A549 (cell line): Measurements from ENCODE around the gene ANKRD28. TPM values are rescaled to one million over a fixed set of nuclear protein-coding genes. Genes with fewer than 3 reads are reported as not detected.

ENCODE experiments used
- ATAC-seq, 2 experiments: fragments of 200-7000 bp in 1 of 2; fragments of >200 bp in 1 of 2; cut with Nextera tagmentation in 1 of 2; cut with Tn5 transposase in 1 of 2; 3 replicates each; pipeline versions ENCODE4 v1.8.0 to v1.9.1; 2018 to 2020; ENCODE audit warnings: mild to moderate bottlenecking in 1 of 2, moderate library complexity in 1 of 2
- CTCF ChIA-PET: fragments of 300-600 bp; sonication (Branson Sonifier 250); formaldehyde crosslinking; extraction: SDS; loops from one replicate; lab custom pipeline; 2021; ENCODE audit warnings: antibody characterized with exemption, inconsistent platforms; lab: Yijun Ruan, JAX
- POLR2A ChIA-PET: fragments of 350-600 bp; formaldehyde crosslinking; extraction: SDS; loops from one replicate; lab custom pipeline; 2021; ENCODE audit warnings: antibody characterized with exemption, inconsistent platforms; lab: Yijun Ruan, JAX
- DNase-seq, 2 experiments: peaks; one replicate each; pipeline versions ENCODE4 v3.0.0 to v3.0.0-alpha.2; 2011 to 2016; ENCODE audit warnings: low read depth in 1 of 2, low spot score in 1 of 2
- FAIRE-seq: peaks from 2 replicates; lab custom pipeline; 2011; peaks lifted over from hg19 to GRCh38; lab: Jason Lieb, UNC
- H3K27ac ChIP-seq, 2 experiments: fragments of >200 bp; sonication (Bioruptor Twin); formaldehyde crosslinking; 3 replicates each; pipeline ENCODE4 v1.5.1; 2016 to 2017
- H3K4me1 ChIP-seq: fragments of >200 bp; sonication (Bioruptor Twin); formaldehyde crosslinking; 3 replicates; pipeline ENCODE4 v1.6.1; 2016
- H3K4me2 ChIP-seq: fragments of >200 bp; sonication (Bioruptor Twin); formaldehyde crosslinking; 3 replicates; pipeline ENCODE4 v1.6.1; 2016
- H3K4me3 ChIP-seq: fragments of >200 bp; sonication (Bioruptor Twin); formaldehyde crosslinking; 3 replicates; pipeline ENCODE4 v1.5.1; 2016
- H3K9me3 ChIP-seq: fragments of >200 bp; sonication (Bioruptor Twin); formaldehyde crosslinking; 3 replicates; pipeline ENCODE4 v1.6.1; 2016
- CBX8 ChIP-seq: fragments of 200-600 bp; sonication (generic); IDR thresholded peaks from 2 replicates; pipeline ENCODE4 v1.6.1; 2016
- CHD4 ChIP-seq: fragments of 200-600 bp; sonication (generic); IDR thresholded peaks from 2 replicates; pipeline ENCODE4 v1.6.1; 2016; ENCODE audit warnings: antibody characterized with exemption, mild to moderate bottlenecking, borderline replicate concordance
- CTCF ChIP-seq: fragments of >200 bp; sonication (Bioruptor Twin); formaldehyde crosslinking; IDR thresholded peaks from 3 replicates; pipeline ENCODE4 v1.5.1; 2016
- E2F6 ChIP-seq: IDR thresholded peaks from 2 replicates; pipeline ENCODE4 v1.6.1; 2012; ENCODE audit warnings: low read depth, borderline replicate concordance
- EHMT2 ChIP-seq: fragments of 200-600 bp; sonication (generic); IDR thresholded peaks from 2 replicates; pipeline ENCODE4 v1.6.1; 2016; ENCODE audit warnings: antibody characterized with exemption, low read depth, mild to moderate bottlenecking, moderate library complexity
- EP300 ChIP-seq, 2 experiments: fragments of >200 bp; sonication (Bioruptor Twin); formaldehyde crosslinking; IDR thresholded peaks; 2 replicates in 1 of 2; 3 replicates in 1 of 2; pipeline ENCODE4 v1.6.1; 2016 to 2017
- FOSL2 ChIP-seq, 2 experiments: fragments of 450-650 bp in 1 of 2; fragments of >200 bp in 1 of 2; sonication (Bioruptor Twin) in 1 of 2; formaldehyde crosslinking; IDR thresholded peaks; 2 replicates each; pipeline versions ENCODE4 v1.5.0 to v1.6.1; 2016 to 2020; ENCODE audit warnings: mild to moderate bottlenecking in 1 of 2, moderate library complexity in 1 of 2
- HDAC2 ChIP-seq: fragments of 200-600 bp; sonication (generic); IDR thresholded peaks from 2 replicates; pipeline ENCODE4 v1.6.1; 2016
- HEYL ChIP-seq: fragments of 250-450 bp; sonication (Bioruptor Pico); IDR thresholded peaks from 2 replicates; pipeline ENCODE4 v1.8.0; 2021; ENCODE audit warnings: mild to moderate bottlenecking, moderate library complexity
- HMGXB4 ChIP-seq: fragments of 250-450 bp; sonication (Bioruptor Pico); IDR thresholded peaks from 2 replicates; pipeline ENCODE4 v1.5.0; 2021; ENCODE audit warnings: mild to moderate bottlenecking, moderate library complexity, borderline replicate concordance
- HOXA7 ChIP-seq: fragments of 250-450 bp; sonication (Bioruptor Pico); IDR thresholded peaks from 2 replicates; pipeline ENCODE4 v1.5.0; 2020; ENCODE audit warnings: mild to moderate bottlenecking, moderate library complexity
- JUN ChIP-seq, 2 experiments: fragments of >200 bp; sonication (Bioruptor Twin); formaldehyde crosslinking; IDR thresholded peaks; 2 replicates in 1 of 2; 3 replicates in 1 of 2; pipeline ENCODE4 v1.6.1; 2016 to 2017
- KDM1A ChIP-seq: fragments of 200-600 bp; sonication (generic); IDR thresholded peaks from 2 replicates; pipeline ENCODE4 v1.6.1; 2016; ENCODE audit warnings: low read depth, mild to moderate bottlenecking
- MAX ChIP-seq: IDR thresholded peaks from 2 replicates; pipeline ENCODE4 v1.6.1; 2012
- MYC ChIP-seq: IDR thresholded peaks from 2 replicates; pipeline ENCODE4 v1.6.1; 2012; ENCODE audit warnings: mild to moderate bottlenecking, inconsistent platforms, low read length, improper control_type of control experiment, borderline replicate concordance
- NFE2L2 ChIP-seq: fragments of 150-350 bp; conservative IDR thresholded peaks from 2 replicates; pipeline ENCODE4 v1.6.1; 2014; ENCODE audit warnings: low read length
- NR3C1 ChIP-seq: fragments of >200 bp; sonication (Bioruptor Twin); formaldehyde crosslinking; IDR thresholded peaks from 3 replicates; pipeline ENCODE4 v1.6.1; 2017
- RARB ChIP-seq: fragments of 250-450 bp; sonication (Bioruptor Pico); IDR thresholded peaks from 2 replicates; pipeline ENCODE4 v1.8.0; 2021; ENCODE audit warnings: mild to moderate bottlenecking, moderate library complexity
- RFX5 ChIP-seq: fragments of 450-650 bp; IDR thresholded peaks from 2 replicates; pipeline ENCODE4 v1.7.1; 2014; ENCODE audit warnings: antibody characterized with exemption, mild to moderate bottlenecking, moderate library complexity
- RNF2 ChIP-seq: fragments of 200-600 bp; sonication (generic); IDR thresholded peaks from 2 replicates; pipeline ENCODE4 v1.6.1; 2016; ENCODE audit warnings: low read depth, mild to moderate bottlenecking, antibody characterized with exemption, moderate library complexity, borderline replicate concordance
- SMC3 ChIP-seq: fragments of >200 bp; sonication (Bioruptor Twin); formaldehyde crosslinking; IDR thresholded peaks from 3 replicates; pipeline ENCODE4 v1.6.1; 2018; ENCODE audit warnings: inconsistent platforms
- SREBF2 ChIP-seq: fragments of 450-650 bp; IDR thresholded peaks from 2 replicates; pipeline ENCODE4 v1.6.1; 2014; ENCODE audit warnings: mild to moderate bottlenecking, moderate library complexity
- ZC3H11A ChIP-seq: fragments of 450-650 bp; IDR thresholded peaks from 2 replicates; pipeline ENCODE4 v1.6.1; 2014; ENCODE audit warnings: antibody characterized with exemption, mild to moderate bottlenecking
- ZFP36 ChIP-seq: fragments of 450-650 bp; IDR thresholded peaks from 2 replicates; pipeline ENCODE4 v1.6.1; 2014; ENCODE audit warnings: borderline replicate concordance; ENCODE audit not compliant: partially characterized antibody
- ZNF302 ChIP-seq: fragments of 250-450 bp; sonication (Bioruptor Pico); IDR thresholded peaks from 2 replicates; pipeline ENCODE4 v1.9.0; 2021; ENCODE audit warnings: inconsistent platforms, mild to moderate bottlenecking, moderate library complexity
- WGBS: methylation state at CpG from one replicate; pipeline ENCODE4 v1.1.6; 2017; ENCODE audit errors: missing lambda C conversion rate; 5-methylcytosine and 5-hydroxymethylcytosine counted together
- polyA plus RNA-seq, 4 experiments: library from polyadenylated mRNA; depleted of rRNA in 3 of 4; stranded (reverse); fragments of >200 nt; fragmentation: RNase III in 1 of 4; extraction: RNeasy Plus Mini Kit Qiagen cat#74134 plus additional on column Dnase treatment in 1 of 4; gene quantifications; 2 replicates in 3 of 4; 3 replicates in 1 of 4; pipeline ENCODE4 v1.2.3, GENCODE V29; 2011 to 2017

The ANKRD28 gene
- polyA plus RNA-seq, 2 of the 4 experiments (the other 2 are of a cell fraction) = 29.9 to 72.0 TPM

GRCh38 chr3:15713364-15713763 is 84.4 kb downstream of the ANKRD28 start (continued):
- TF ChIP-seq CTCF (no peak), NFE2L2 (no peak), RNF2 (no peak), E2F6 (no peak), CBX8 (no peak), EHMT2 (no peak), RARB (CRISPR knock-in tag) (no peak), HDAC2 (no peak), HMGXB4 (CRISPR knock-in tag) (no peak)

- Histone ChIP-seq H3K9me3 (no peaks in the 10 kb centered on the region), H3K4me1 (no peaks in the 10 kb centered on the region), H3K27ac (no peak overlapping the region), H3K4me2 (no peak overlapping the region), H3K4me3 (no peak overlapping the region)
- FAIRE-seq (no peak), ATAC-seq (no peak), DNase-seq (no peak)
- TF ChIP-seq RFX5 (no peak), RNF2 (no peak), KDM1A (no peak), ZC3H11A (no peak)
- ChIA-PET POLR2A (no interaction called here), CTCF (no interaction called here)
Observed at GRCh38 chr3:15711281-15711680, 86.5 kb downstream of the ANKRD28 start.

- no peak overlapping the region for H3K4me3 ChIP-seq
- no peaks in the 10 kb centered on the region for H3K9me3 ChIP-seq
- ChIA-PET POLR2A (no interaction called here), CTCF (no interaction called here)
- H3K4me2 ChIP-seq = no peak overlapping the region
- H3K27ac ChIP-seq = no peak overlapping the region
- ATAC-seq (no peak), FAIRE-seq (no peak), DNase-seq (no peak)
- 91% methylated on average over 1 of the region's 1 CpG for WGBS
- H3K4me1 ChIP-seq = no peaks in the 10 kb centered on the region
- TF ChIP-seq SMC3 (no peak), NR3C1 (no peak)
Observed at GRCh38 chr3:15708882-15709677, 88.7 kb downstream of the ANKRD28 start.

GRCh38 chr3:15707779-15708178 is 90.0 kb downstream of the ANKRD28 start:
- TF ChIP-seq MYC (no peak), SREBF2 (no peak), ZNF302 (CRISPR knock-in tag) (no peak), FOSL2 (IDR thresholded peaks at IDR 0.05) (no peak), FOSL2 (CRISPR knock-in tag; IDR thresholded peaks at IDR 0.05) (no peak), HOXA7 (CRISPR knock-in tag) (no peak), NR3C1 (no peak), CHD4 (no peak), MAX (no peak), JUN (IDR thresholded peaks at IDR 0.05) (no peak), EP300 (IDR thresholded peaks at IDR 0.05) (no peak), HEYL (CRISPR knock-in tag) (no peak), ZFP36 (no peak)
- no peak overlapping the region for H3K4me3 ChIP-seq
- CTCF ChIA-PET = no interaction called here
- FAIRE-seq = no peak
- no peaks in the 10 kb centered on the region for H3K9me3 ChIP-seq
- no peak for DNase-seq
- POLR2A ChIA-PET = no interaction called here
- H3K27ac ChIP-seq = no peak overlapping the region
- WGBS = 92% methylated on average over 1 of the region's 1 CpG
- no peaks in the 10 kb centered on the region for H3K4me1 ChIP-seq
- H3K4me2 ChIP-seq = no peak overlapping the region
- ATAC-seq = no peak
